ENCODE measurements around the gene SMCR8. TPM values are rescaled to one million over a fixed set of nuclear protein-coding genes. Genes with fewer than 3 reads are reported as not detected.
A peak's percentile ranks its signal among the peaks of the same experiment; 100 is the strongest.

The SMCR8 gene
- total RNA-seq, 3 donors from 2014 or later (not counting 1 experiment from before 2014, with no cell fraction given): 33.5 to 48.5 (median 39.2) TPM

DNA sequence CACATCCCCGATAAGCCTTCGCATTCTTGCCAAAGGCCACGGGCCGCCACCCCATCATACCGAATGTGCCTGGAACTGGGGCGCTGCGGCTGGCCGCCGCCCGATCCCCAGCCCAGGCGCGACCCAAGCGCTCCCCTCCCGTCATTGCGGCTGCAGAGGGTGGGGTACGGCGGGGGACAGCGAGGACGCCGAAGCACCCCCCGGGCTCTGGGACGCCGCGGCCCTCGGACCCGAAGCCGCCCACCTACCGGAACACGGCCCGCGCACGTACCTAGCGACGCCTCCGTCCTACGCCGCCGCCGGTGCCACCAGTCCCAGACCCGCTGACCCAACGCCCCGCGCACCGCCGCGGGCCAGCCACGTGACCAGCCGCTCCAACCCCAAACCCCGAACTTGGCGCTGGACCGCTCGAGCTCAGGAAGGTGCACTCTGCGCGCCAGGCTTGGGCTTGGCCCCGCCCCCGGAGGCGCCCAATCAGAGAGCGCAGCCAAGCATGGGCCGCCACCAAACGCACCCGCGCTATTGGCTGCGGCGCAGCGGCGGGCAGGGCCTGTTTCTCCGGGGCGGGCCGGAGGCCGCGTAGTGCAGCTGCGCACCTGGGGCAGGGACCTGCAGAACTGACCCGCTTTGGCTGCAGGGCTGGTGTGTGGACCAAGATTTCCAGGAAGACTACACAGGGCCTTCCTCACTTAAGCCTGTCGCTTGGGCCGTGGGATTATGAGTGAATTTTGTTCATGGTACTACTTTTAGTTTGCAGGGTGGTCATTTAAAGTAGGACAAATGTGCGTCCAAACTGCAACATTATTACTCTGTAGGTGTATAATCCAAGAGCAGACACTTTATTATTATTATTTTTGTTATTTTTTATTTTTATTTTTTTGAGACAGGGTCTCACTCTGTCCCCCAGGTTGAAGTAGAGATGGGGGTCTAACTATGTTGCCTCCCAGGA, 48.3 kb downstream of the SMCR8 start, which contains the start of gene SHMT1:
Gene SHMT1, minus strand, starts transcription at position 450 of the 949 bp plus-strand sequence. CDS start 7,569 bp downstream, outside the sequence.
- no peaks in the 10 kb centered on the region for H3K9me3 ChIP-seq (ENCODE audit: control insufficient read depth, insufficient read depth, low read length)
- peaks cover 3% of the 10 kb centered on the region for H3K36me3 ChIP-seq (ENCODE audit: control insufficient read depth, insufficient read depth, low read length)
- H3K27ac ChIP-seq (ENCODE audit: low read length): no peak within 1 kb of the TSS
- peak within 1 kb of the TSS; percentile 52 for H3K4me3 ChIP-seq (ENCODE audit: low read length)
- no peaks in the 10 kb centered on the region for H3K27me3 ChIP-seq (ENCODE audit: control insufficient read depth, insufficient read depth, low read length)
- H3K4me1 ChIP-seq (ENCODE audit: control insufficient read depth, insufficient read depth, low read length): peaks cover 13% of the 10 kb centered on the region
- Mint-ChIP-seq H3K4me3 (peak within 1 kb of the TSS; percentile 97), H3K36me3 (no peaks in the 10 kb centered on the region), H3K27me3 (ENCODE audit: low read depth in 2 of 2) (no peaks in the 10 kb centered on the region), H3K9me3 (no peaks in the 10 kb centered on the region), H3K4me1 (peaks cover 11 to 16% of the 10 kb centered on the region in 2 donors), H3K27ac (peak within 1 kb of the TSS; percentile 62 to 85)
- TF ChIP-seq, protein P1, sequence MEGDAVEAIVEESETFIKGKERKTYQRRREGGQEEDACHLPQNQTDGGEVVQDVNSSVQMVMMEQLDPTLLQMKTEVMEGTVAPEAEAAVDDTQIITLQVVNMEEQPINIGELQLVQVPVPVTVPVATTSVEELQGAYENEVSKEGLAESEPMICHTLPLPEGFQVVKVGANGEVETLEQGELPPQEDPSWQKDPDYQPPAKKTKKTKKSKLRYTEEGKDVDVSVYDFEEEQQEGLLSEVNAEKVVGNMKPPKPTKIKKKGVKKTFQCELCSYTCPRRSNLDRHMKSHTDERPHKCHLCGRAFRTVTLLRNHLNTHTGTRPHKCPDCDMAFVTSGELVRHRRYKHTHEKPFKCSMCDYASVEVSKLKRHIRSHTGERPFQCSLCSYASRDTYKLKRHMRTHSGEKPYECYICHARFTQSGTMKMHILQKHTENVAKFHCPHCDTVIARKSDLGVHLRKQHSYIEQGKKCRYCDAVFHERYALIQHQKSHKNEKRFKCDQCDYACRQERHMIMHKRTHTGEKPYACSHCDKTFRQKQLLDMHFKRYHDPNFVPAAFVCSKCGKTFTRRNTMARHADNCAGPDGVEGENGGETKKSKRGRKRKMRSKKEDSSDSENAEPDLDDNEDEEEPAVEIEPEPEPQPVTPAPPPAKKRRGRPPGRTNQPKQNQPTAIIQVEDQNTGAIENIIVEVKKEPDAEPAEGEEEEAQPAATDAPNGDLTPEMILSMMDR (IDR thresholded peaks at IDR 0.05): no peak
- ATAC-seq (peak; percentile 100), DNase-seq (peak; percentile 92 to 94)
- WGBS (ENCODE audit: insufficient coverage): under 1% methylated on average over 75 of the region's 76 CpGs
- intact Hi-C loops (cut with micrococcal nuclease): no loop called here

DNA sequence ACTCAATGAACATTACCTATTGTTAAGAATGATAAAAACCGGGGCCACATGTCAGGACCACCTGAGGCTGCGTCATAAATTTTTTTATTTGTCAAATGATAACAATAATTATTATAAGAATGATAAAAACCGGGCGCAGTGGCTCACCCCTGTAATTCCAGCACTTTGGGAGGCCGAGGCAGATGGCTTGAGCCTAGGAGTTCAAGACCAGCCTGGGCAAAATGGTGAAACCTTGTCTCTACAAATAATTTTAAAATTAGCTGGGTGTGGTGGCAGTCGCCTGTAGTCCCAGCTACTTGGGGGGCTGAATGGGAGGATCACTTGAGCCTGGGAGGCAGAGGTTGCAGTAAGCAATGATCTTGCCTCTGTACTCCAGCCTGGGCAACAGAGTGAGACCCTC, 49.1 kb downstream of the SMCR8 start:
- Mint-ChIP-seq H3K9me3 (no peaks in the 10 kb centered on the region), H3K4me1 (peaks cover 11 to 16% of the 10 kb centered on the region in 2 donors), H3K27ac (no peak overlapping the region), H3K27me3 (ENCODE audit: low read depth in 2 of 2) (no peaks in the 10 kb centered on the region), H3K4me3 (no peak overlapping the region), H3K36me3 (no peaks in the 10 kb centered on the region)
- no peak overlapping the region for H3K27ac ChIP-seq (ENCODE audit: low read length)
- WGBS (ENCODE audit: insufficient coverage): 91% methylated on average over 4 of the region's 6 CpGs
- H3K9me3 ChIP-seq (ENCODE audit: control insufficient read depth, insufficient read depth, low read length): no peaks in the 10 kb centered on the region
- DNase-seq (no peak), ATAC-seq (no peak)
- no peak overlapping the region for H3K4me3 ChIP-seq (ENCODE audit: low read length)
- H3K36me3 ChIP-seq (ENCODE audit: control insufficient read depth, insufficient read depth, low read length): peaks cover 2% of the 10 kb centered on the region
- intact Hi-C loops (cut with micrococcal nuclease): no loop called here
- H3K4me1 ChIP-seq (ENCODE audit: control insufficient read depth, insufficient read depth, low read length): peaks cover 13% of the 10 kb centered on the region
- TF ChIP-seq, protein P1 (IDR thresholded peaks at IDR 0.05): no peak
- H3K27me3 ChIP-seq (ENCODE audit: control insufficient read depth, insufficient read depth, low read length): no peaks in the 10 kb centered on the region

DNA sequence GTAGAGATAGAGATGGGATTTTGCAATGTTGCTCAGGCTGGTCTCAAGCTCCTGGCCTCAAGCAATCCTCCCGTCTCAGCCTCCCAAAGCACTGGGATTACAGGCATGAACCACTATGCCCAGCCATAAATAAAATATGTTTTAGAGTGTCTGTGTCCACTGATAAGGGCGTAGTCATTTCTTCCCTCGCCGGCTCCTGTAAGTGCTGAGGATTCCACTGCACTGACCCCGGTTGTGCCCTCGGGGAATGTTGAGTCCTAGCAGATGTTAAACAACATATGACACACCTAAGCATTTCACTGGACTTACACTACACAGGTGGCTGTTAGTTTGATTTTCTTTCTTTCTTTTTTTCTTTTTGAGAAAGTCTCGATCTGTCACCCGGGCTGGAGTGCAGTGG, 53.9 kb downstream of the SMCR8 start:
- TF ChIP-seq, protein P1 (IDR thresholded peaks at IDR 0.05): no peak
- peaks cover 7 to 8% of the 10 kb centered on the region in 2 donors for H3K27me3 Mint-ChIP-seq (ENCODE audit: low read depth in 2 of 2)
- ATAC-seq (no peak), DNase-seq (no peak)
- Histone ChIP-seq H3K27me3 (ENCODE audit: control insufficient read depth, insufficient read depth, low read length) (no peaks in the 10 kb centered on the region), H3K4me1 (ENCODE audit: control insufficient read depth, insufficient read depth, low read length) (peaks cover under 1% of the 10 kb centered on the region), H3K36me3 (ENCODE audit: control insufficient read depth, insufficient read depth, low read length) (no peaks in the 10 kb centered on the region), H3K9me3 (ENCODE audit: control insufficient read depth, insufficient read depth, low read length) (no peaks in the 10 kb centered on the region), H3K27ac (ENCODE audit: low read length) (no peak overlapping the region), H3K4me3 (ENCODE audit: low read length) (no peak overlapping the region)
- no peaks in the 10 kb centered on the region for H3K36me3 Mint-ChIP-seq
- intact Hi-C loops (cut with micrococcal nuclease): no loop called here
- no peaks in the 10 kb centered on the region for H3K9me3 Mint-ChIP-seq
- H3K4me3 Mint-ChIP-seq: no peak overlapping the region
- H3K27ac Mint-ChIP-seq: no peak overlapping the region
- WGBS (ENCODE audit: insufficient coverage): 97% methylated on average over 7 of the region's 8 CpGs
- H3K4me1 Mint-ChIP-seq: no peaks in the 10 kb centered on the region
